Mucosa of descending colon (tissue), 3 donors: ENCODE results near the gene TESK2. TPM values are rescaled to one million over a fixed set of nuclear protein-coding genes. Genes with fewer than 3 reads are reported as not detected.

Experiments used
- ATAC-seq: fragments of 200-7000 bp; cut with Tn5 transposase; one replicate; pipeline ENCODE4 v1.9.1; 2020; ENCODE audit warnings: mild to moderate bottlenecking, moderate library complexity
- DNase-seq, 3 donors: peaks; one replicate each; pipeline ENCODE4 v3.0.0-alpha.2; 2020
- H3K36me3 ChIP-seq: fragments of 200-600 bp; one replicate; pipeline ENCODE4 v1.8.0; 2021; ENCODE audit warnings: low read depth, mild to moderate bottlenecking
- H3K4me1 ChIP-seq: fragments of 200-600 bp; one replicate; pipeline ENCODE4 v1.8.0; 2021; ENCODE audit warnings: low read depth, mild to moderate bottlenecking
- H3K4me3 ChIP-seq: fragments of 200-600 bp; one replicate; pipeline ENCODE4 v1.8.0; 2021; ENCODE audit warnings: mild to moderate bottlenecking
- H3K9me3 ChIP-seq: fragments of 200-600 bp; one replicate; pipeline ENCODE4 v1.8.0; 2021; ENCODE audit warnings: mild to moderate bottlenecking
- CTCF ChIP-seq: fragments of 200-600 bp; IDR thresholded peaks from one replicate; pipeline ENCODE4 v1.8.0; 2022; ENCODE audit warnings: antibody characterized with exemption, mild to moderate bottlenecking
- intact Hi-C, 2 donors: fragments of 100-400 bp; cut with DNase I in 1 of 2; cut with micrococcal nuclease in 1 of 2; formaldehyde crosslinking; loops; one replicate each; pipeline versions ENCODE4 v1.11.0 to v1.11.1; 2022; cut with DNase I, micrococcal nuclease
- total RNA-seq, 3 donors: library from RNA; stranded (reverse); fragmentation: NEBNext Ultra II Directional in 2 of 3; extraction: Animal tissue kit (Norgen Biotek cat#: 25700) in 2 of 3; gene quantifications; one replicate each; pipeline versions ENCODE4 v1.2.1 to v1.2.4, GENCODE V29; 2021 to 2023
- donor health status: DM: no; HTN: no; CAD: no; lungs with moderate emphysema.
- donor health status: DM: no; HTN: no; CAD: no.
- donor health status: DM: no; HTN: yes; CAD: no.

Gene TESK2
- total RNA-seq, 3 donors from 2014 or later: 10.7 to 19.9 (median 10.8) TPM

GRCh38 chr1:45339789-45340558, 151.0 kb downstream of the TESK2 start, which contains the start of the genes MUTYH and TOE1:
TSS of gene MUTYH (minus strand) at chr1:45340440. CDS start at chr1:45334505, 5,935 bp downstream.
TSS of gene TOE1 (plus strand) at chr1:45340170. CDS start at chr1:45340253, 83 bp downstream.
- intact Hi-C loops: no loop called here
- Histone ChIP-seq H3K4me3 (peak within 1 kb of the TSS; percentile 57), H3K9me3 (no peaks in the 10 kb centered on the region), H3K4me1 (peaks cover 30% of the 10 kb centered on the region), H3K36me3 (peaks cover 5% of the 10 kb centered on the region)
- DNase-seq (peak; percentile 92 to 97 (median 96)), ATAC-seq (peak; percentile 88)
- TF ChIP-seq CTCF: no peak

GRCh38 chr1:45337630-45338325, 153.2 kb downstream of the TESK2 start:
- TF ChIP-seq CTCF: no peak
- intact Hi-C loops: no loop called here
- peaks cover 46% of the 10 kb centered on the region for H3K4me1 ChIP-seq

GRCh38 chr1:45335855-45336324, 155.1 kb downstream of the TESK2 start:
- Histone ChIP-seq H3K4me1 (peaks cover 39% of the 10 kb centered on the region), H3K36me3 (peaks cover 5% of the 10 kb centered on the region), H3K4me3 (no peak overlapping the region), H3K9me3 (no peaks in the 10 kb centered on the region)
- intact Hi-C loops: no loop called here
- no peak for TF ChIP-seq CTCF
- DNase-seq (peak in 1 of 3 donors; percentile 42), ATAC-seq (peak; percentile 72)

More at GRCh38 chr1:45337630-45338325, 153.2 kb downstream of the TESK2 start:
- Histone ChIP-seq H3K4me3 (no peak overlapping the region), H3K9me3 (no peaks in the 10 kb centered on the region), H3K36me3 (peaks cover 5% of the 10 kb centered on the region)
- ATAC-seq (no peak), DNase-seq (no peak)

- intact Hi-C loops: no loop called here
- TF ChIP-seq CTCF: no peak
- Histone ChIP-seq H3K4me1 (peaks cover 39% of the 10 kb centered on the region), H3K4me3 (no peak overlapping the region), H3K36me3 (no peaks in the 10 kb centered on the region), H3K9me3 (no peaks in the 10 kb centered on the region)
- DNase-seq (peak in 1 of 3 donors; percentile 58), ATAC-seq (no peak)
Measured at GRCh38 chr1:45334308-45335245, 156.4 kb downstream of the TESK2 start.

GRCh38 chr1:45332346-45332720, 158.6 kb downstream of the TESK2 start:
- no peaks in the 10 kb centered on the region for H3K9me3 ChIP-seq
- intact Hi-C loops: no loop called here
- H3K36me3 ChIP-seq: no peaks in the 10 kb centered on the region
- H3K4me3 ChIP-seq: no peak overlapping the region
- no peak for ATAC-seq
- DNase-seq: no peak
- peaks cover 34% of the 10 kb centered on the region for H3K4me1 ChIP-seq
- TF ChIP-seq CTCF: no peak
